Muscle of leg (tissue), 16 donors: ENCODE measurements around the gene SEPSECS. TPM values are rescaled to one million over a fixed set of nuclear protein-coding genes. Genes with fewer than 3 reads are reported as not detected.
A peak's percentile ranks its signal among the peaks of the same experiment; 100 is the strongest.

Experiments used
- DNase-seq: peaks from one replicate; pipeline ENCODE4 v3.0.0; 2013
- H3K27ac ChIP-seq: one replicate; pipeline ENCODE4 v1.5.1; 2013; ENCODE audit warnings: mild to moderate bottlenecking, low read length, control low read depth
- H3K27me3 ChIP-seq: one replicate; pipeline ENCODE4 v1.6.1; 2013; ENCODE audit warnings: low read length; ENCODE audit not compliant: control insufficient read depth, insufficient read depth
- H3K36me3 ChIP-seq: one replicate; pipeline ENCODE4 v1.6.1; 2013; ENCODE audit warnings: low read length; ENCODE audit not compliant: control insufficient read depth, insufficient read depth
- H3K4me1 ChIP-seq: one replicate; pipeline ENCODE4 v1.6.1; 2013; ENCODE audit warnings: low read length; ENCODE audit not compliant: control insufficient read depth, insufficient read depth
- H3K4me3 ChIP-seq: one replicate; pipeline ENCODE4 v1.5.1; 2013; ENCODE audit warnings: low read length, control low read depth
- H3K9me3 ChIP-seq: replicated peaks from 2 replicates; pipeline ENCODE4 v1.6.1; 2013; ENCODE audit warnings: low read depth, low read length; ENCODE audit not compliant: control insufficient read depth
- WGBS: methylation state at CpG from one replicate; pipeline ENCODE4 v1.1.5; 2013; ENCODE audit warnings: missing lambda C conversion rate; ENCODE audit not compliant: insufficient coverage; 5-methylcytosine and 5-hydroxymethylcytosine counted together
- long read RNA-seq, 11 donors: transcript quantifications; one replicate each; lab custom pipeline, GENCODE V29; 2026
- polyA plus RNA-seq, 8 donors: library from polyadenylated mRNA; unstranded; fragments of 120-200 nt; gene quantifications; one replicate each; pipeline versions ENCODE4 v1.2.1 to v1.2.3, GENCODE V29; 2013; ENCODE audit warnings: inconsistent platforms in 1 of 8, low replicate concordance in 1 of 8; ENCODE audit not compliant: insufficient read length in 8 of 8, insufficient read depth in 1 of 8
- total RNA-seq: library from RNA; stranded (reverse); fragments of 120-200 nt; gene quantifications from one replicate; pipeline ENCODE4 v1.2.4, GENCODE V29; 2013

Gene SEPSECS
- total RNA-seq (10.8 TPM), polyA plus RNA-seq (1 to 10 TPM; 6.1 to 9.2 (median 7.3) TPM)
- long read RNA-seq, donor 1, full-length matches to known transcripts = 1 of 1 reads
- long read RNA-seq, donor 1, partial matches to known transcripts = 0 of 1 reads
- long read RNA-seq, donor 1, other reads (novel, unspliced or antisense) = 0 of 1 reads
- long read RNA-seq, donor 2 = 0 reads
- long read RNA-seq, donor 3, full-length matches to known transcripts = 1 of 1 reads
- long read RNA-seq, donor 3, partial matches to known transcripts = 0 of 1 reads
- long read RNA-seq, donor 3, other reads (novel, unspliced or antisense) = 0 of 1 reads
- long read RNA-seq, donor 4 = 0 reads
- long read RNA-seq, donor 5 = 0 reads
- long read RNA-seq, donor 6, full-length matches to known transcripts = 1 of 1 reads
- long read RNA-seq, donor 6, partial matches to known transcripts = 0 of 1 reads
- long read RNA-seq, donor 6, other reads (novel, unspliced or antisense) = 0 of 1 reads
- long read RNA-seq, donor 7, full-length matches to known transcripts = 1 of 1 reads
- long read RNA-seq, donor 7, partial matches to known transcripts = 0 of 1 reads
- long read RNA-seq, donor 7, other reads (novel, unspliced or antisense) = 0 of 1 reads
- long read RNA-seq, donor 8, full-length matches to known transcripts = 5 of 5 reads
- long read RNA-seq, donor 8, partial matches to known transcripts = 0 of 5 reads
- long read RNA-seq, donor 8, other reads (novel, unspliced or antisense) = 0 of 5 reads
- long read RNA-seq, donor 9 = 0 reads
- long read RNA-seq, donor 10, full-length matches to known transcripts = 1 of 1 reads
- long read RNA-seq, donor 10, partial matches to known transcripts = 0 of 1 reads
- long read RNA-seq, donor 10, other reads (novel, unspliced or antisense) = 0 of 1 reads
- long read RNA-seq, donor 11 = 0 reads

GRCh38 chr4:25159837-25160713 lies at the start of gene SEPSECS:
Gene SEPSECS (minus strand): TSS chr4:25160449. CDS start chr4:25160369, 80 bp downstream.
- H3K4me3 ChIP-seq = peak within 1 kb of the TSS; percentile 97
- no peaks in the 10 kb centered on the region for H3K9me3 ChIP-seq
- DNase-seq = peak; percentile 99
- WGBS = under 1% methylated on average over 41 of the region's 66 CpGs
- H3K27me3 ChIP-seq = no peaks in the 10 kb centered on the region
- H3K27ac ChIP-seq = peak within 1 kb of the TSS; percentile 99
- H3K36me3 ChIP-seq = peaks cover 3% of the 10 kb centered on the region
- H3K4me1 ChIP-seq = peaks cover 4% of the 10 kb centered on the region

- Histone ChIP-seq H3K36me3 (no peaks in the 10 kb centered on the region), H3K27ac (no peak overlapping the region), H3K27me3 (no peaks in the 10 kb centered on the region), H3K4me1 (no peaks in the 10 kb centered on the region), H3K9me3 (peaks cover 4% of the 10 kb centered on the region), H3K4me3 (no peak overlapping the region)
- WGBS = no CpG with 5 or more reads among the region's 1 CpG
- DNase-seq = no peak
Observed at GRCh38 chr4:25209702-25210101, 49.5 kb upstream of the SEPSECS start.

- no peak overlapping the region for H3K4me3 ChIP-seq
- no peak overlapping the region for H3K27ac ChIP-seq
- no peaks in the 10 kb centered on the region for H3K27me3 ChIP-seq
- no peaks in the 10 kb centered on the region for H3K36me3 ChIP-seq
- H3K4me1 ChIP-seq = no peaks in the 10 kb centered on the region
- peaks cover 4% of the 10 kb centered on the region for H3K9me3 ChIP-seq
- WGBS = no CpG with 5 or more reads among the region's 1 CpG
- DNase-seq = no peak
Observed at GRCh38 chr4:25207997-25208396, 47.7 kb upstream of the SEPSECS start.

GRCh38 chr4:25198713-25199112 lies 38.5 kb upstream of the SEPSECS start:
- Histone ChIP-seq H3K36me3 (no peaks in the 10 kb centered on the region), H3K4me3 (no peak overlapping the region), H3K4me1 (no peaks in the 10 kb centered on the region), H3K9me3 (no peaks in the 10 kb centered on the region), H3K27me3 (no peaks in the 10 kb centered on the region), H3K27ac (no peak overlapping the region)
- DNase-seq = no peak
- WGBS = no CpG with 5 or more reads among the region's 2 CpGs

GRCh38 chr4:25190407-25190806 lies 30.2 kb upstream of the SEPSECS start:
- DNase-seq = no peak
- 50% methylated on average over 1 of the region's 2 CpGs for WGBS
- no peaks in the 10 kb centered on the region for H3K4me1 ChIP-seq
- H3K9me3 ChIP-seq = no peaks in the 10 kb centered on the region
- no peaks in the 10 kb centered on the region for H3K27me3 ChIP-seq
- no peak overlapping the region for H3K4me3 ChIP-seq
- no peaks in the 10 kb centered on the region for H3K36me3 ChIP-seq
- H3K27ac ChIP-seq = no peak overlapping the region

GRCh38 chr4:25184056-25184455 lies 23.8 kb upstream of the SEPSECS start:
- Histone ChIP-seq H3K27ac (no peak overlapping the region), H3K27me3 (no peaks in the 10 kb centered on the region), H3K36me3 (no peaks in the 10 kb centered on the region), H3K4me3 (no peak overlapping the region), H3K4me1 (peaks cover 5% of the 10 kb centered on the region), H3K9me3 (no peaks in the 10 kb centered on the region)
- no peak for DNase-seq
- WGBS = 88% methylated on average over 2 of the region's 4 CpGs

GRCh38 chr4:25182937-25183336 lies 22.7 kb upstream of the SEPSECS start:
- WGBS = 20% methylated on average over 2 of the region's 5 CpGs
- no peak for DNase-seq
- no peaks in the 10 kb centered on the region for H3K9me3 ChIP-seq

GRCh38 chr4:25180524-25181131 lies 20.4 kb upstream of the SEPSECS start:
- Histone ChIP-seq H3K27me3 (no peaks in the 10 kb centered on the region), H3K36me3 (peaks cover 2% of the 10 kb centered on the region), H3K9me3 (no peaks in the 10 kb centered on the region), H3K4me1 (peaks cover 5% of the 10 kb centered on the region), H3K27ac (no peak overlapping the region), H3K4me3 (no peak overlapping the region)
- WGBS = no CpG with 5 or more reads among the region's 3 CpGs
- DNase-seq = no peak

More at GRCh38 chr4:25182937-25183336, 22.7 kb upstream of the SEPSECS start:
- H3K27ac ChIP-seq = no peak overlapping the region
- H3K4me1 ChIP-seq = peaks cover 5% of the 10 kb centered on the region
- H3K36me3 ChIP-seq = no peaks in the 10 kb centered on the region
- H3K4me3 ChIP-seq = no peak overlapping the region
- H3K27me3 ChIP-seq = no peaks in the 10 kb centered on the region

- Histone ChIP-seq H3K27ac (no peak overlapping the region), H3K9me3 (no peaks in the 10 kb centered on the region), H3K4me1 (peaks cover 8% of the 10 kb centered on the region), H3K4me3 (no peak overlapping the region), H3K36me3 (peaks cover 2% of the 10 kb centered on the region), H3K27me3 (no peaks in the 10 kb centered on the region)
- WGBS = 64% methylated on average over 2 of the region's 3 CpGs
- DNase-seq = no peak
Observed at GRCh38 chr4:25178838-25179261, 18.6 kb upstream of the SEPSECS start.
